Effector memory CD4-positive, alpha-beta T cell (primary cell): ENCODE results near the gene ADRA2B.
A peak's percentile ranks its signal among the peaks of the same experiment; 100 is the strongest.

ENCODE experiments used
- DNase-seq, 3 donors: peaks; one replicate each; pipeline ENCODE4 v3.0.0-alpha.2; 2020
- H3K27ac ChIP-seq: 2 replicates; pipeline ENCODE4 v1.7.0; 2013; ENCODE audit warnings: mild to moderate bottlenecking, low read length, moderate library complexity; ENCODE audit not compliant: insufficient read depth, poor library complexity, severe bottlenecking
- H3K27me3 ChIP-seq: replicated peaks from 2 replicates; pipeline ENCODE4 v1.7.0; 2013; ENCODE audit warnings: mild to moderate bottlenecking, low read length; ENCODE audit not compliant: insufficient read depth, control insufficient read depth, poor library complexity, severe bottlenecking
- H3K36me3 ChIP-seq: 2 replicates; pipeline ENCODE4 v1.7.0; 2013; ENCODE audit warnings: mild to moderate bottlenecking, low read length, moderate library complexity; ENCODE audit not compliant: control insufficient read depth, insufficient read depth
- H3K4me1 ChIP-seq: 2 replicates; pipeline ENCODE4 v1.7.0; 2013; ENCODE audit warnings: low read length, mild to moderate bottlenecking; ENCODE audit not compliant: control insufficient read depth, insufficient read depth, poor library complexity, severe bottlenecking
- H3K4me3 ChIP-seq: 2 replicates; pipeline ENCODE4 v1.7.0; 2013; ENCODE audit warnings: low read length, low read depth, mild to moderate bottlenecking; ENCODE audit not compliant: insufficient read depth, poor library complexity, severe bottlenecking
- H3K9me3 ChIP-seq: 2 replicates; pipeline ENCODE4 v1.7.0; 2013; ENCODE audit warnings: mild to moderate bottlenecking, low read length, moderate library complexity; ENCODE audit not compliant: control insufficient read depth

ADRA2B gene

DNA sequence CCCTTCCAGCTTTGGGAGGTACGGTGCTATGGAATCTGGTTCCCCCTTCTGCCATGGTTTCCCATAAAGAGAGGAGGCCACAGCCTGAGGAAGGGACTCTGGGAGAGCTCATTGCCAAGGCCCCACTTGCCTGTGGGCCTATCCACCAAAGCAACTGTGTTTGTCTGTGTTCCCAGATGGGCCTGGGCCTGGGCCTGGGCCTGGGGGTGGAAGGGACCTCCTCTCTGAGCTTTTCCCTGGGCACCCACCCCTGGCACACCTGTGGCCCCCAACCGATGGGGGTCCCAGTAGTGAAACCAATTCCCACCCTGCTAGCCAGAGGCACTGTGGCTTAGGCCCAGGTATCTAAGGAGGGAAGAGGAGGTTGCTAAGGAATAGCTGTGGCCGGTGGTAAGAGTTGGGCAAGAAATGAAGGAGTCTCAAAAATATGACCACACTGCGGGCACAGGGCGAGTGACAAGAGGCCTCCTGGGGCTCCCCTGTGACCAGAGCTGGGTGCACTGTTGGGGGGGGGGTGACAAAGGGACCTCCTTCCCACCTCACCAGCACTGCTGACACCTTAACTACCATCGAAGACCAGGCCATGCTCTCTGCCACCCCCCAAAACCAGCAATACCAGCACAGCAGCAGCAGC is 33.8 kb upstream of the ADRA2B start:
- no peak overlapping the region for H3K4me3 ChIP-seq
- H3K27ac ChIP-seq: no peak overlapping the region
- no peaks in the 10 kb centered on the region for H3K27me3 ChIP-seq
- no peaks in the 10 kb centered on the region for H3K9me3 ChIP-seq
- DNase-seq: no peak
- no peaks in the 10 kb centered on the region for H3K36me3 ChIP-seq
- peaks cover 45% of the 10 kb centered on the region for H3K4me1 ChIP-seq

DNA sequence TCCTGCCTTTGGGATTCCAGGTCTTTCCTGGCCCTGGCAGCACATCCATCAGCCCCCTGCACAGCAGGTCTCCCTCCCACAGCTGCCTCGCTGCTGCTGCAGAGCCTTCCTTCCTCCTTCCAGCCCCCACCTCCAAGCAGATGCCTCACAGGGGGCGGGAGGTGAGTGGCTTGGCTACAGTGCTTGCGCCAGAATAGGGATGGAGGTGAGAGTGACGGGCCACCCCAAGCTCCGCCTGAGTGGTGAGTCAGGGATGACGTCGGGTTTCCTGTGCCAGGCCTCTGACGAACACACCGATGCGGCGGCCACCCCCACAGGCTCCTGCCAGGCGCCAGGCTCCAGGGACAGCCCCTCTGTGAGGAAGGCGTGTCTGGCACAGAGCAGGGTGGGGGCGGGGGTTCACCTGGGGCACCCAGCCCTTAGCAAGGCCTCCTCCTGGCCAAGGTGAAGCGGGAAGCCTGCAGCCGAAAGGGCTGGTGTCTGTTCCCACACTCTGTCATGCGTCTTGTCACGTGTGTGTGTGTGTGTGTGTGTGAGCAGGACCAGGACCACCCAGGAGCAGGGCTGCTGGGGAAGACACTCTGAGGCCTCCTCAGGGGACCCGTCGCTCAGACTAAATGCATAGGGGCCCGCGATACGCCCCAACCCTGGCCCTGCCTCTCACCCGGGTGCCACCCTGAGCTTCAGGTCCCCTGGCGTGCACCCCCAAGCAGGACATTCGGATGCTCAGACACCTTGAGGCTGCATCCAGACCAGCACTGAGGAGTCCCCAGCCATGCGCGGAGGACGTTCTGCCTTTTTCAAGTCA is 32.2 kb upstream of the ADRA2B start:
- Histone ChIP-seq H3K9me3 (no peaks in the 10 kb centered on the region), H3K27me3 (no peaks in the 10 kb centered on the region), H3K4me3 (peak overlapping the region; percentile 22), H3K4me1 (peaks cover 52% of the 10 kb centered on the region), H3K36me3 (peaks cover 5% of the 10 kb centered on the region), H3K27ac (peak overlapping the region; percentile 100)
- DNase-seq: peak; percentile 96 to 98 (median 97)

DNA sequence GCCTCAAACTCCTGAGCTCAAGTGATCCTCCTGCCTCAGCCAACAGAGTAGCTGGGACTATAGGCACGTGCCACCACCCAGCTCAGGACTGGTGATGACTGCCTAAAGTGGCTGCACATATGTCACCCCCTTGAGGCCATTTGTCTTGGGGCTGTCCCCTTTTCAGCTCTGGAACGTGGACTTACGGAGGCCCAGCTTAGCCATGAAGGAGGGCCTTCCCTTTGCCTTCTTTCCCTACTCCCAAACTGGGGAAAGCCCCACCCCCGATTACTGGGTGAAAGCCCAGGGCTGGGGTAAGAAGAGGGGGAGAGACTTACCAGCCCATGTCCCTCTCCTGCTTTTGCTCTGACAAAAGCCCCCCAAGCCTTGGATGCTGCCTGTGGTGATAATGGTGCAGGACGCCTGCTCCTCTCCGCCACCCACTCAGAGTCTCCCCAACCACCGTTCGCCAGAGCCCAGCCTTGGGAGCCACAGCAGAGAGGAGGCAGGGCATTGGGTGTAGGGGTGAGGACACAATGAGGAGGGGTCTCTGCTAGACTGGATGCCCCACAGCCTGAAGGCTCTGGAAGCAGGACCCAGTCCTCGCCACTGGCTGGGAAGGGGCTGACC is 31.3 kb upstream of the ADRA2B start:
- DNase-seq: no peak
- no peaks in the 10 kb centered on the region for H3K27me3 ChIP-seq
- H3K4me3 ChIP-seq: peak overlapping the region; percentile 22
- peaks cover 61% of the 10 kb centered on the region for H3K4me1 ChIP-seq
- H3K9me3 ChIP-seq: no peaks in the 10 kb centered on the region
- peak overlapping the region; percentile 100 for H3K27ac ChIP-seq
- H3K36me3 ChIP-seq: peaks cover 12% of the 10 kb centered on the region

DNA sequence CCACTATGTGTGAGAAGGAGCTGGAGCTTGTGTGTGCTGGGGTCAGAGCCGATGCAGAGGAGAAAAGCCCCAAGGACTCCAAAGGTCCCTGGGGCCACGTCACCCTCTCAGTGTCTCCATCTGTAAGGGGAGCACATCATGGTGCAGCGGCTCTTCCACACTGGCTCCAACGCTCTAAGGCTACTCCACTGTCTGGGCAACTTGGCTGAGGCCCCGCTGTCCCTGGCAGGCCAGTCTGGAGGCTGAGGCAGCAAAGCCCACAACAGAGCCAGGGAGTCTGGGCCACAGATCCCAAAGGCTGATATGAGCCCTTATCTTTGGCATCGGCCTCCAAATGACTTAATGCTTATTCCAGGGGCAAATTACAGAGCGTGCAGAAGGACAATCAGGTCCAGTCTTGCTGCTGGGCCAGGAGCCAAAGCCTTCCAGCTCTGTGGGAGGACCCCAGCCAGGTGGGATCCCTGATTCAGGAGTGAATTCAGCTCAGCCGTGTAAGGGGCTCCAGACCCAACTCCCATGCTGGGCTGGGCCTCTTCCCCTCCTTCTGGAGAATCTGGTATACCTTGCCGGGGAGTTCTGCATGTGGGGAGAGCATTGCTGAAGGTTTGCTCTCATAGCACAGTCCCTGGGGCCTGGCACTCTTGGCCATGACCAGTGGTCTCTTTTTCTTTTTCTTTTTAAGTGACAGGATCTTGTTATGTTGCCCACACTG is 30.7 kb upstream of the ADRA2B start:
- peak overlapping the region; percentile 100 for H3K27ac ChIP-seq
- H3K9me3 ChIP-seq: no peaks in the 10 kb centered on the region
- H3K4me1 ChIP-seq: peaks cover 65% of the 10 kb centered on the region
- peak in 2 of 3 donors; percentile 39 to 51 for DNase-seq
- no peaks in the 10 kb centered on the region for H3K27me3 ChIP-seq
- peaks cover 12% of the 10 kb centered on the region for H3K36me3 ChIP-seq
- H3K4me3 ChIP-seq: peak overlapping the region; percentile 88

DNA sequence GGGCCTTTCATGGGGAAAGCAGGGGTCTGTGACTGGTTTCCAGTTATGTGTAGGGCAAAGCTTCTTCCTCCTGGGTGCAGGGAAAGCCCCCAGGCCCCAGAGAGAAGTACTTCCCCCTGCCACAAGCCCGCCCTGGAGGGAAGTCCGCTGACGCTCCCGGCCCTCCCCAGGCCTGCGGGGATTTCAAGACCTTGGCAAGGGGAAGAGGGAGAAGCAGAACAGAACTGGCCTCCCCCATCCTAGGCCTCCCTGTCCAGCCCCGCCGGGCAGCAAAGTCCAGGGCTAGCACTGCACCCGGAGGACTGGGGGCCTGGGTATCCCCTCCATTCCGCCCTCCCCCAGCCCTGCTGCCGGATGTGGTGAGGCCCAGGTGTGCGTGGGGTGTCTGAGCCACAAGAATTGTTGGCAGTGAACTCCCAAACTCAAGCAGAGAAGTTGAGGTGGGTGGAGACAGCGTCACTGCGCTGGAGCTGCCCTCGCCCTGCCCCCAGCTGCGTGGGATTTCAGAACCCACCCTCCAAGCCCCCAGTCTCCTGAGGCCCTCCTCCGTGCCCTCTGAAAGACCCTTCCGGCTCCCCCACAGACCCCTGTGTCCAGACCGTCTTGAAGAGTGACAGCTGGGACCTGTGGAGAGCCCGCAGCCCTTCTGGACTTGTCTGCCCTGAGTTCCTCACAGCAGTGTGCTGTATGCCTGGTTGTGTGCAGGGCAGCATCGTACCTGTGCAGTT is 29.9 kb upstream of the ADRA2B start:
- no peaks in the 10 kb centered on the region for H3K9me3 ChIP-seq
- H3K36me3 ChIP-seq: peaks cover 12% of the 10 kb centered on the region
- H3K27me3 ChIP-seq: no peaks in the 10 kb centered on the region
- H3K27ac ChIP-seq: peak overlapping the region; percentile 100
- peak; percentile 81 to 89 (median 83) for DNase-seq
- peaks cover 62% of the 10 kb centered on the region for H3K4me1 ChIP-seq
- peak overlapping the region; percentile 88 for H3K4me3 ChIP-seq

DNA sequence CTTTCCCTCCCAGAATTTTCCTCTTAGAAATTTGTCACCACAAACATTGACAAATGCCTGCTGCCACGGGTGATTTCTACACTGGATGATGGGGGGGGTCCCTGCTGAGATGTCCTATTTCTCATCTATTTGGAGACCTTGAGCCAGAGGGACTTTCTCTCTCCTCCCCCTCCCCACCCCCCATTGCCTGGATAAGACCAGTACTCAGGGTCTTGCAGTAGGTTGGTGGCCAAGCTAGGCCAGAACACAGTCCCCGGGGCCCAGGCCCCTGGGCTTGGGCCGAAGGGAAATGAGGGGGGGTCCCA is 29.4 kb upstream of the ADRA2B start:
- no peaks in the 10 kb centered on the region for H3K27me3 ChIP-seq
- H3K27ac ChIP-seq: peak overlapping the region; percentile 100
- H3K9me3 ChIP-seq: no peaks in the 10 kb centered on the region
- peaks cover 58% of the 10 kb centered on the region for H3K4me1 ChIP-seq
- peaks cover 12% of the 10 kb centered on the region for H3K36me3 ChIP-seq
- peak overlapping the region; percentile 88 for H3K4me3 ChIP-seq
- DNase-seq: no peak

DNA sequence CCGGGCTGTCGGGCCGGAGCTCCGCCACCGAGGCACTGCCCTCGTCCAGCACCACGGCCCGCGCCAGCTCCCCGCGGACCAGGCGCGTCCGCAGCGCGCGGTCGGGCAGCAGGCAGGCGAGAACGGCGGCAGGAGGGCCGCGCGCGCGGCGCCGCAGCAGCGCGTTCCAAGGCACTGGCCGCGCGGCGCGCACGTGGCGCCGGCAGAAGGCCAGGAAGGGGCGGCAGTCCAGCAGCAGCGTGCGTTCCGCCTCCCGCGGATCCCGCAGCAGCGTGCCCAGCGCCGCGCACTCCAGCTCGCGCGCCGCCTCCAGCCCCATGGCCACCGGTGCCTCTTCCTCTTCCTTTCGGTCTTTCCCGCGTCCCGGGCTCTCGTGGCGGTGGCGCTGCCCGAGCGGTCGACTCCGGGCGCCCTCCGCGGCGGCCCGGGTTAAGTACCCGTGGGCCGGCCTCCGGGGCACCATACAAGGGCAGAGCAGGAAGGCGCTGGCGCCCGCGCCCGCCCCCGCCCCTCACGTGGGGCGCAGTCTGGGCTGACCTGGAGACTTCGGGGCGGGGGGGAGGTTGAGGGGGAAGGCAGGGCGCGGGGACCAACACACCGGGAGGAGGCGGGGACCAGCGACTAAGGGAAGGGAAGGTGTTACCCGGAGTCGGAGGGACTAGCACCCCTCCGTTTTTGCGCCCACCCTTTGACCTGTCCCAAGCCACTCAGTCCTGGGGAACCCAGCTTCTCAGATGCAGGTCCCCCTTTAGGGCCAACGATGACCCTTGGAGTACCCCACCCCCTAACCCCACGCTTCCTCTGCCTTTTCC is 28.9 kb upstream of the ADRA2B start, which contains the start of gene DUSP2:
Gene DUSP2 (minus strand): TSS at position 405 of the 812 bp plus-strand sequence. CDS start 86 bp downstream, at position 319.
- Histone ChIP-seq H3K36me3 (peaks cover 12% of the 10 kb centered on the region), H3K4me1 (peaks cover 58% of the 10 kb centered on the region), H3K4me3 (peak within 1 kb of the TSS; percentile 88), H3K9me3 (no peaks in the 10 kb centered on the region), H3K27ac (peak within 1 kb of the TSS; percentile 100), H3K27me3 (no peaks in the 10 kb centered on the region)
- DNase-seq: peak; percentile 85 to 89 (median 87)

DNA sequence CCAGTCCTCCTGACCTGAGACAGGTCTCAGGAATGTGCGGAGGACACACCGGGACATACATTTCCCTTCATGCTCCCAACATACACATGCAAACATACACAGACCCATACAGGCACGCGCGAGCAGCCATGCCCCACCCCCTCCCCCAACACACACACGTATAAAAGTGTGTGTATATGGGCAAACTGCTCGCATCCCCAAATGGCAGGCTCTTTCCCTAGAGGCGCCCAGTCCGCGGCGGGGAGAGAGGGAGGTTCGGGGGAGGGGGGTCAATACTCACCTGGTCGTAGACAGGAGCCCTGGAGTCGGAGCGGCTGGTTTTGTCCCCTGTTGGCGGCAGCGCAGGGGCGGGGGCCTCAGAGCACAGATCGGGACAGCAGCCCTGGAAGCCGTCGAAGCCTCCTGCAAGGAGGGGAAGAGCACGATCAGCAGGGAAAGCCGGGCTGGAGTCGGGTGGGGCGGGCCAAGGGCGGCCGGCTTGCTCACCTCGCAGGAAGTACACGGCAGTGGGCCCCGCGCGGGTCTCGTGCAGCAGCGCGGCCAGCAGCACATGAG is 28.2 kb upstream of the ADRA2B start:
- peak overlapping the region; percentile 88 for H3K4me3 ChIP-seq
- H3K27me3 ChIP-seq: no peaks in the 10 kb centered on the region
- H3K4me1 ChIP-seq: peaks cover 58% of the 10 kb centered on the region
- no peaks in the 10 kb centered on the region for H3K9me3 ChIP-seq
- H3K36me3 ChIP-seq: peaks cover 12% of the 10 kb centered on the region
- DNase-seq: no peak
- peak overlapping the region; percentile 100 for H3K27ac ChIP-seq
